Lower leg skin (tissue), 3 donors: Measurements from ENCODE around the gene PLSCR4.

ENCODE experiments used
- POLR2A ChIP-seq, 2 donors: fragments of 450-650 bp; IDR thresholded peaks; one replicate each; pipeline ENCODE4 v1.6.1; 2016 to 2017; ENCODE audit warnings: antibody characterized with exemption in 2 of 2, mild to moderate bottlenecking in 1 of 2, moderate library complexity in 1 of 2
- TF ChIP-seq, protein P1 (sequence below), 3 donors: fragments of 450-650 bp; IDR thresholded peaks; one replicate each; pipeline ENCODE4 v1.5.1; 2016; ENCODE audit warnings: antibody characterized with exemption in 3 of 3, mild to moderate bottlenecking in 3 of 3, moderate library complexity in 2 of 3

DNA sequence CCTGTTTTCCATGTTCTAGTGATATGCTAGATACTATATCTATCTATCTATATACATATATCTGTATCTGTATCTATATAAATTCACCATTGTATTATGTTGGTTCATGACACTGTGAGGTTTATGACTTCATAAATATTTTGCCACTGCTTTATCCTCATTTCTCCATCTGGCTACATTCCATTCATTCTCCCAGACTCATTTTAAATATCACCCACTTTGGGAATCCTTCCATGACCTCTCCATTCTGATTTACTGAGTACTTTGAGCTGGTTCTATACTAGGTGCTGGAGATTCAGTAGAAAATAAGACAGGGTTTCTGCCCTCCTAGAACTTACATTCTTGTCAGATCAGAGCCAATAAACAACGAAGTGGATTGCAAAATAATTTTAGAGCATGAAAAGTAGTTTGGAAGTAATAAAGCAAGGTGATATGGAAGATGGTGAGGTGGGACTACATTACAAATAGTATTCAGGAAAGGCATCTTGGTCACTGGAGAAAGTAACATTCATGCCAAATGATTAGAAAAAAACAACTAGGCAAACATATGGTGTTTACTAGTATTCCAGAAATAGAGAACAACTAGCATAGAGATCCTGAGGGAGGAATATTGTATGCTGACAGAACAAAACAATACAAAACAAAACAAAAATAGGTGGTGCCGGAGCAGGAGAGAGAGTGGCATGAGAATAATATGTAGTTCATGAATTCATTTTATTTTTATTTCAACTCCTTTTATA lies 11.6 kb upstream of the PLSCR4 start:
- TF ChIP-seq, protein P1, sequence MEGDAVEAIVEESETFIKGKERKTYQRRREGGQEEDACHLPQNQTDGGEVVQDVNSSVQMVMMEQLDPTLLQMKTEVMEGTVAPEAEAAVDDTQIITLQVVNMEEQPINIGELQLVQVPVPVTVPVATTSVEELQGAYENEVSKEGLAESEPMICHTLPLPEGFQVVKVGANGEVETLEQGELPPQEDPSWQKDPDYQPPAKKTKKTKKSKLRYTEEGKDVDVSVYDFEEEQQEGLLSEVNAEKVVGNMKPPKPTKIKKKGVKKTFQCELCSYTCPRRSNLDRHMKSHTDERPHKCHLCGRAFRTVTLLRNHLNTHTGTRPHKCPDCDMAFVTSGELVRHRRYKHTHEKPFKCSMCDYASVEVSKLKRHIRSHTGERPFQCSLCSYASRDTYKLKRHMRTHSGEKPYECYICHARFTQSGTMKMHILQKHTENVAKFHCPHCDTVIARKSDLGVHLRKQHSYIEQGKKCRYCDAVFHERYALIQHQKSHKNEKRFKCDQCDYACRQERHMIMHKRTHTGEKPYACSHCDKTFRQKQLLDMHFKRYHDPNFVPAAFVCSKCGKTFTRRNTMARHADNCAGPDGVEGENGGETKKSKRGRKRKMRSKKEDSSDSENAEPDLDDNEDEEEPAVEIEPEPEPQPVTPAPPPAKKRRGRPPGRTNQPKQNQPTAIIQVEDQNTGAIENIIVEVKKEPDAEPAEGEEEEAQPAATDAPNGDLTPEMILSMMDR (IDR thresholded peaks at IDR 0.05), result no peak
- no peak for TF ChIP-seq POLR2A (IDR thresholded peaks at IDR 0.05)
